ENCODE measurements around the gene FABP3. TPM values are rescaled to one million over a fixed set of nuclear protein-coding genes. Genes with fewer than 3 reads are reported as not detected.

Gene FABP3
- total and polyA plus RNA-seq, 2 of the 8 experiments (the other 6 are each of a cell fraction or from before 2014, with no cell fraction given) = 34.8 to 43.9 TPM

DNA sequence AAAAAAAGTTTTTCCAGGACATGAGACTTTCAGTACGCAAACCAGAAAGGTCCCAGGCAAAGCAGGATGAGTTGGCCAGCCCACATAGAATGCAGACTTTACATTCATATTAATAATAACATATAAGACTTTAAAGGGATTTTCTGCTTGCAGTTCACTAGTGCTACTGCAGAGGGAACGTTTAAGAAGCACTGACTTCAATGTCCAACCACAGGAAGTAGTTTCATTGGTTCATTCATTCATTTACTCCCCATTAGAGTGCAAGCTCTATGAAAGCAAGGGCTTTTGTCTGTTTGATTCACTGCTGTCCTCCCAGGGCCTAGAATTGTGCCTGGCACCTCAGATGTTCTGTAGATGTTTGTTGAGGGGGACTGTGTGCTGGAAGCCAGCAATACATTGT is 28.4 kb upstream of the FABP3 start:
- no peak for FAIRE-seq
- Histone ChIP-seq H3K27me3 (replicated peaks in 1 of 4; ENCODE audit: control insufficient read depth in 3 of 4, extremely low read depth in 1 of 4, insufficient read depth in 3 of 4, low read length in 3 of 4) (no peaks in the 10 kb centered on the region), H2BK5ac (ENCODE audit: low read depth, low read length) (no peak overlapping the region), H3K4me3 (ENCODE audit: extremely low read depth in 1 of 4, insufficient read depth in 2 of 4, low read depth in 3 of 4, low read length in 4 of 4) (no peak overlapping the region), H3K9me3 (ENCODE audit: insufficient read depth in 2 of 2, low read depth in 1 of 2, low read length in 1 of 2) (no peaks in the 10 kb centered on the region), H3K23me2 (ENCODE audit: low read depth, low read length) (no peaks in the 10 kb centered on the region; the same call in 1 of the 2 replicates), H3K4ac (replicated peaks; ENCODE audit: insufficient read length, low read depth, low read length) (no peak overlapping the region), H2BK120ac (replicated peaks; ENCODE audit: low read depth, low read length) (no peak overlapping the region), H2BK15ac (ENCODE audit: low read length) (no peak overlapping the region), H2AFZ (ENCODE audit: low read length) (no peak overlapping the region), H3K23ac (ENCODE audit: insufficient read length) (no peak overlapping the region), H4K5ac (ENCODE audit: insufficient read length, low read depth, low read length) (no peak overlapping the region), H2BK12ac (ENCODE audit: low read depth, low read length) (no peak overlapping the region), H2BK20ac (ENCODE audit: low read length) (no peak overlapping the region), H3K9ac (replicated peaks in 1 of 4; ENCODE audit: extremely low read depth in 1 of 4, low read depth in 3 of 4, low read length in 3 of 4) (no peak overlapping the region), H3K4me2 (ENCODE audit: insufficient read depth in 1 of 2, low read depth in 2 of 2, low read length in 2 of 2) (no peak overlapping the region), H3K18ac (ENCODE audit: extremely low read depth, low read length) (no peak overlapping the region), H3K79me2 (ENCODE audit: control insufficient read depth in 1 of 2, insufficient read depth in 2 of 2, low read length in 2 of 2) (no peaks in the 10 kb centered on the region), H3K79me1 (ENCODE audit: low read depth, low read length) (no peaks in the 10 kb centered on the region), H4K91ac (replicated peaks; ENCODE audit: insufficient read length, low read length) (no peak overlapping the region), H3K56ac (replicated peaks; ENCODE audit: insufficient read length, low read depth, low read length) (no peak overlapping the region), H3K27ac (ENCODE audit: low read depth, low read length) (no peak overlapping the region), H3K4me1 (replicated peaks in 1 of 4; ENCODE audit: control insufficient read depth in 3 of 4, insufficient read depth in 4 of 4, low read length in 3 of 4) (peaks cover 0 to 3% (median 0%) of the 10 kb centered on the region in 4 experiments; a peak in 1 of 7 replicates), H3K14ac (ENCODE audit: insufficient read length) (no peak overlapping the region), H4K8ac (ENCODE audit: extremely low read depth, insufficient read depth, low read length) (no peak overlapping the region), H2AK5ac (ENCODE audit: low read depth, low read length) (no peak overlapping the region), H3K36me3 (ENCODE audit: control insufficient read depth in 2 of 4, insufficient read depth in 4 of 4, low read length in 3 of 4) (no peaks in the 10 kb centered on the region), H4K20me1 (replicated peaks in 1 of 2; ENCODE audit: control insufficient read depth in 1 of 2, insufficient read depth in 2 of 2, low read length in 2 of 2) (no peaks in the 10 kb centered on the region)
- TF ChIP-seq TAF1 (IDR thresholded peaks at IDR 0.05; ENCODE audit: low read depth, low read length) = no peak
- TF ChIP-seq CREB1 (IDR thresholded peaks at IDR 0.05) = no peak
- TF ChIP-seq CHD1 (IDR thresholded peaks at IDR 0.05; ENCODE audit: low read depth, low read length) = no peak
- no peak for TF ChIP-seq POU5F1 (IDR thresholded peaks at IDR 0.05; ENCODE audit: low read depth, low read length)
- TF ChIP-seq, protein P1, sequence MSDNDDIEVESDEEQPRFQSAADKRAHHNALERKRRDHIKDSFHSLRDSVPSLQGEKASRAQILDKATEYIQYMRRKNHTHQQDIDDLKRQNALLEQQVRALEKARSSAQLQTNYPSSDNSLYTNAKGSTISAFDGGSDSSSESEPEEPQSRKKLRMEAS (IDR thresholded peaks at IDR 0.05) = no peak
- no peak for TF ChIP-seq BACH1 (IDR thresholded peaks at IDR 0.05; ENCODE audit: low read length)
- no peak for TF ChIP-seq KDM4A (IDR thresholded peaks at IDR 0.05; ENCODE audit: low read depth, low read length, severe bottlenecking)
- TF ChIP-seq EP300 (IDR thresholded peaks at IDR 0.05; ENCODE audit: borderline replicate concordance in 1 of 2, low read depth in 2 of 2, low read length in 2 of 2) = no peak
- no peak for TF ChIP-seq CTBP2 (IDR thresholded peaks at IDR 0.05; ENCODE audit: borderline replicate concordance, insufficient read depth, insufficient read length, low read length)
- no peak for DNase-seq (ENCODE audit: low read depth in 1 of 2, low spot score in 2 of 2)
- POLR2A ChIA-PET (ENCODE audit: partially characterized antibody) = no interaction called here
- CTCF ChIA-PET (ENCODE audit: partially characterized antibody) = interaction anchor here (11.8 kb wide), 1 partner anchor 17 kb away, joined by 415 read pairs; the partner anchor contains the start of gene SERINC2
- 84% methylated on average over 2 of the region's 2 CpGs; no CpG with 5 or more reads in 1 of the 2 experiments for WGBS, 2 experiments (ENCODE audit: extremely low coverage in 1 of 2, insufficient coverage in 1 of 2, insufficient read length in 1 of 2, insufficient replicate concordance in 2 of 2, low coverage in 1 of 2, low lambda C conversion rate in 2 of 2, missing lambda C conversion rate in 1 of 2)

Measured in H1 (cell line).